Astrocyte of the spinal cord (primary cell): ENCODE measurements around the gene BRCC3.
A peak's percentile ranks its signal among the peaks of the same experiment; 100 is the strongest.

Source experiments
- DNase-seq: peaks from one replicate; pipeline ENCODE4 v3.0.0; 2011; ENCODE audit warnings: low read depth, low spot score
- H3K4me3 ChIP-seq: 2 replicates; pipeline ENCODE4 v1.5.1; 2011; ENCODE audit warnings: low read depth, mild to moderate bottlenecking, low read length, moderate library complexity
- in situ Hi-C: cut with HindIII; loops from 2 replicates; pipeline ENCODE4 v1.10.0; 2017; ENCODE audit warnings: low sequenced_read_pairs
- TF ChIP-seq, protein P1 (sequence below): IDR thresholded peaks from 2 replicates; pipeline ENCODE4 v1.5.1; 2012; ENCODE audit warnings: low read depth, mild to moderate bottlenecking, low read length, inconsistent platforms

BRCC3 gene

GRCh38 chrX:155046811-155047528 lies 24.3 kb upstream of the BRCC3 start:
- DNase-seq, result no peak
- in situ Hi-C loops, result no loop called here
- TF ChIP-seq, protein P1, sequence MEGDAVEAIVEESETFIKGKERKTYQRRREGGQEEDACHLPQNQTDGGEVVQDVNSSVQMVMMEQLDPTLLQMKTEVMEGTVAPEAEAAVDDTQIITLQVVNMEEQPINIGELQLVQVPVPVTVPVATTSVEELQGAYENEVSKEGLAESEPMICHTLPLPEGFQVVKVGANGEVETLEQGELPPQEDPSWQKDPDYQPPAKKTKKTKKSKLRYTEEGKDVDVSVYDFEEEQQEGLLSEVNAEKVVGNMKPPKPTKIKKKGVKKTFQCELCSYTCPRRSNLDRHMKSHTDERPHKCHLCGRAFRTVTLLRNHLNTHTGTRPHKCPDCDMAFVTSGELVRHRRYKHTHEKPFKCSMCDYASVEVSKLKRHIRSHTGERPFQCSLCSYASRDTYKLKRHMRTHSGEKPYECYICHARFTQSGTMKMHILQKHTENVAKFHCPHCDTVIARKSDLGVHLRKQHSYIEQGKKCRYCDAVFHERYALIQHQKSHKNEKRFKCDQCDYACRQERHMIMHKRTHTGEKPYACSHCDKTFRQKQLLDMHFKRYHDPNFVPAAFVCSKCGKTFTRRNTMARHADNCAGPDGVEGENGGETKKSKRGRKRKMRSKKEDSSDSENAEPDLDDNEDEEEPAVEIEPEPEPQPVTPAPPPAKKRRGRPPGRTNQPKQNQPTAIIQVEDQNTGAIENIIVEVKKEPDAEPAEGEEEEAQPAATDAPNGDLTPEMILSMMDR, result no peak
- no peak overlapping the region for H3K4me3 ChIP-seq

DNA sequence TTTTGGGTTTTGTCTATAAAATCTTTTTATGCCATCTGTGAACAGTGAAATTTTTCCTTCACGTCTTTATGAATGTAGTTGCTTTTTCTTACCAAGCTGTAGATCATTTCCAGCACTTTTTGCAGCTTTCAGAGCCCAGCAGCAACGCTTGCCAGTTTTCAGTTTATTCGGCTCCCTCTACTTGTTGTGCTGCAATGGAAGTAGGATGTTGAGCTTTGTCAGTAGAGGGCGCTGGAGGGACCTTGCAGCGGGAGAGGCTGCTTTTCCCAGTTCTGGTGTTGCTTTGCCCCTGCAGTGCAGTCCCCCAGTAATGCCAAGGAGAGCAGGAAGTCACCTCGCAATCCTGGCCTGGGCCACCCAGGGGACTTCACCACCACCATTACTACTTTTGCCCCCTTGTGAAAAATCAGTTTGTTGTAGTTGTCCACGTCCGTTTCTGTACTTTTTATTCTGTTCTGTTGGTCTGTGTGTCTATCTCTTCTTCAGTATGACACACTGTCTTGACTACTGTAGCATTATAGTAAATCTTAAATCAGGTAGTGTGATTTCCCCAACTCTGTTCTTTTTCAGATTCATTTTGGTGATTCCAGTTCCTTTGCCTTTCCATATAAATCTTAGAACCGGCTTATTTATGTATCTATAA lies 22.2 kb upstream of the BRCC3 start:
- TF ChIP-seq, protein P1, result peak; percentile 66
- DNase-seq, result peak; percentile 53
- H3K4me3 ChIP-seq, result no peak overlapping the region
- in situ Hi-C loops, result no loop called here

GRCh38 chrX:155052738-155053498 lies 18.4 kb upstream of the BRCC3 start:
- no peak overlapping the region for H3K4me3 ChIP-seq
- in situ Hi-C loops, result no loop called here
- no peak for DNase-seq

GRCh38 chrX:155053656-155054055 lies 17.7 kb upstream of the BRCC3 start:
- TF ChIP-seq, protein P1, result no peak
- H3K4me3 ChIP-seq, result no peak overlapping the region
- in situ Hi-C loops, result no loop called here
- DNase-seq, result no peak

More at GRCh38 chrX:155052738-155053498, 18.4 kb upstream of the BRCC3 start:
- TF ChIP-seq, protein P1, result no peak

DNA sequence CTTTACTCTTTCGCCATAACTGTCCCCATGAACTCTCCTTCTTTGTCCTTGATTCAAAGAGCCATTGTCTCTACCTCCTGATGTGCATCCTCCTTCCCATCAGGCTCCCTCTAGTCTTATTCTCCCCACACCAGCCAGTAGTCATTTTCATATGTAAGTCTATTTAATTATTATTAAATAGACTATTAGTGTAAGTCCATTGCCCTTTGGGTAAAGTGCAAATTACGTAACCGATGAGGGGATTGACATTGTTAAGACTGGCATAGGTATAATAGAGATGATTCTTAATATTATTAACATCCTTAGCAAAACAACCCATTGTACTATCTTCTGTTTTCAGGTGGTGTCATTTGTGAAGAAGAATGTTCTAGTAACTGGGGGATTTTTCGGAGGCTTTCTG lies 17.1 kb upstream of the BRCC3 start:
- H3K4me3 ChIP-seq, result no peak overlapping the region
- in situ Hi-C loops, result no loop called here
- TF ChIP-seq, protein P1, result no peak
- DNase-seq, result no peak

GRCh38 chrX:155055494-155055893 lies 15.8 kb upstream of the BRCC3 start:
- H3K4me3 ChIP-seq, result no peak overlapping the region
- no peak for DNase-seq
- in situ Hi-C loops, result no loop called here
- TF ChIP-seq, protein P1, result no peak
